K562 (cell line): ENCODE results near the gene PMVK. TPM values are rescaled to one million over a fixed set of nuclear protein-coding genes. Genes with fewer than 3 reads are reported as not detected.

Experiments
- ATAC-seq: fragments of 200-7000 bp; cut with Tn5 transposase; 3 replicates; pipeline ENCODE4 v1.9.1; 2020; ENCODE audit warnings: moderate library complexity
- BruUV-seq: library from RNA; stranded (reverse); fragments of 400-500 nt; replicated peaks from 2 replicates; lab custom pipeline; 2021; lab: Mats Ljungman, UMichigan
- CTCF ChIA-PET: fragments of 300-600 bp; formaldehyde crosslinking; extraction: SDS; loops from one replicate; lab custom pipeline; 2021; ENCODE audit warnings: low intra/inter-chr PET ratio; lab: Yijun Ruan, JAX
- POLR2A ChIA-PET: fragments of 300-600, 350-650 bp; sonication (Branson Sonifier 250); formaldehyde crosslinking; extraction: SDS; loops from one replicate; lab custom pipeline; 2021; ENCODE audit warnings: antibody characterized with exemption, inconsistent platforms; lab: Yijun Ruan, JAX
- DNase-seq, 4 experiments: peaks; one replicate each; pipeline versions ENCODE4 v3.0.0 to v3.0.0-alpha.2; 2011 to 2018; ENCODE audit warnings: low spot score in 3 of 4, mixed read lengths in 3 of 4; ENCODE audit errors: extremely low read depth in 1 of 4
- FAIRE-seq: peaks from 2 replicates; lab custom pipeline; 2011; peaks lifted over from hg19 to GRCh38; lab: Jason Lieb, UNC
- H2AFZ ChIP-seq: 2 replicates; pipeline ENCODE4 v1.6.0; 2011; ENCODE audit warnings: low read depth, low read length, control low read depth, inconsistent platforms
- H3K27ac ChIP-seq: fragments of 200-600 bp; 3 replicates; pipeline ENCODE4 v1.8.0; 2011; ENCODE audit warnings: low read depth, mild to moderate bottlenecking, control low read depth, inconsistent platforms, low read length, moderate library complexity, mixed read lengths; ENCODE audit errors: extremely low read depth
- H3K27me3 ChIP-seq, 2 experiments: fragments of 300-600 bp in 1 of 2; 2 replicates in 1 of 2; 3 replicates in 1 of 2; pipeline versions ENCODE4 v1.6.0 to v1.8.0; 2011; ENCODE audit warnings: inconsistent platforms in 2 of 2, low read length in 2 of 2, mild to moderate bottlenecking in 1 of 2, mixed read lengths in 1 of 2, moderate library complexity in 1 of 2; ENCODE audit not compliant: control insufficient read depth in 2 of 2, insufficient read depth in 2 of 2
- H3K36me3 ChIP-seq: fragments of 300-600 bp; 3 replicates; pipeline ENCODE4 v1.8.0; 2011; ENCODE audit warnings: mild to moderate bottlenecking, low read length, inconsistent platforms; ENCODE audit not compliant: control insufficient read depth, insufficient read depth
- H3K4me1 ChIP-seq, 2 experiments: fragments of 200-600 bp in 1 of 2; replicated peaks in 1 of 2; 2 replicates in 1 of 2; 3 replicates in 1 of 2; pipeline versions ENCODE4 v1.5.1 to v1.8.0; 2011; ENCODE audit warnings: inconsistent platforms in 2 of 2, low read length in 2 of 2, mild to moderate bottlenecking in 1 of 2, mixed read lengths in 1 of 2, moderate library complexity in 1 of 2; ENCODE audit not compliant: control insufficient read depth in 2 of 2, insufficient read depth in 2 of 2
- H3K4me2 ChIP-seq: 2 replicates; pipeline ENCODE4 v1.6.1; 2011; ENCODE audit warnings: low read length, control low read depth, inconsistent platforms, mixed read lengths; ENCODE audit not compliant: insufficient read depth
- H3K4me3 ChIP-seq: fragments of 200-600 bp; sonication (generic), shearing (Covaris generic); 2 replicates; pipeline ENCODE4 v1.5.1; 2016; ENCODE audit warnings: control low read depth, inconsistent platforms
- H3K79me2 ChIP-seq: fragments of 200-600 bp; 3 replicates; pipeline ENCODE4 v1.8.0; 2011; ENCODE audit warnings: low read length, inconsistent platforms; ENCODE audit not compliant: control insufficient read depth, insufficient read depth
- H3K9ac ChIP-seq, 2 experiments: 2 replicates each; pipeline versions ENCODE4 v1.6.0 to v1.6.1; 2011; ENCODE audit warnings: low read depth in 2 of 2, low read length in 2 of 2, control low read depth in 1 of 2, inconsistent platforms in 1 of 2, mild to moderate bottlenecking in 1 of 2, mixed read lengths in 1 of 2; ENCODE audit not compliant: insufficient read depth in 1 of 2
- H3K9me1 ChIP-seq: one replicate; pipeline ENCODE4 v1.6.0; 2011; ENCODE audit warnings: inconsistent platforms, mild to moderate bottlenecking, low read length, moderate library complexity; ENCODE audit not compliant: control insufficient read depth, insufficient read depth
- H3K9me3 ChIP-seq: replicated peaks from 2 replicates; pipeline ENCODE4 v1.5.1; 2011; ENCODE audit warnings: low read depth, low read length, inconsistent platforms; ENCODE audit not compliant: control insufficient read depth, insufficient read depth
- H4K20me1 ChIP-seq: replicated peaks from 2 replicates; pipeline ENCODE4 v1.6.1; 2011; ENCODE audit warnings: low read length, inconsistent platforms, mixed read lengths; ENCODE audit not compliant: control insufficient read depth, insufficient read depth
- CBFA2T3 ChIP-seq: fragments of 450-650 bp; IDR thresholded peaks from 2 replicates; pipeline ENCODE4 v1.6.1; 2017
- CBX2 ChIP-seq: fragments of 200-600 bp; sonication (generic); IDR thresholded peaks from one replicate; pipeline ENCODE4 v1.6.1; 2012; ENCODE audit warnings: mild to moderate bottlenecking, low read length, inconsistent platforms; ENCODE audit not compliant: insufficient read depth, poor library complexity, severe bottlenecking
- CBX3 ChIP-seq, 2 experiments: IDR thresholded peaks; 1 replicate in 1 of 2; 2 replicates in 1 of 2; pipeline ENCODE4 v1.6.1; 2012; ENCODE audit warnings: inconsistent platforms in 2 of 2, low read length in 2 of 2, borderline replicate concordance in 1 of 2, control low read depth in 1 of 2
- CBX8 ChIP-seq: fragments of 200-600 bp; sonication (generic); IDR thresholded peaks from 2 replicates; pipeline ENCODE4 v1.6.1; 2012; ENCODE audit warnings: borderline replicate concordance, mixed run types, low read depth, mild to moderate bottlenecking, moderate library complexity, mixed read lengths, low read length, control low read depth, inconsistent platforms; ENCODE audit not compliant: poor library complexity, severe bottlenecking; ENCODE audit errors: extremely low read depth
- MEIS2 ChIP-seq: fragments of 450-650 bp; IDR thresholded peaks from 2 replicates; pipeline ENCODE4 v1.6.1; 2014; ENCODE audit warnings: mild to moderate bottlenecking; ENCODE audit not compliant: partially characterized antibody
- NONO ChIP-seq, 2 experiments: fragments of 200-400 bp in 1 of 2; fragments of 450-650 bp in 1 of 2; formaldehyde crosslinking in 1 of 2; IDR thresholded peaks; 2 replicates each; pipeline ENCODE4 v1.6.1; 2017; ENCODE audit warnings: low read depth in 2 of 2, mild to moderate bottlenecking in 2 of 2, moderate library complexity in 2 of 2, low read length in 1 of 2
- PKNOX1 ChIP-seq: fragments of 450-650 bp; IDR thresholded peaks from 2 replicates; pipeline ENCODE4 v1.6.1; 2016
- ZKSCAN1 ChIP-seq: fragments of 150-350 bp; IDR thresholded peaks from 2 replicates; pipeline ENCODE4 v1.6.1; 2016; ENCODE audit warnings: low read depth, low read length
- ZNF280A ChIP-seq: fragments of 450-650 bp; IDR thresholded peaks from 2 replicates; pipeline ENCODE4 v1.6.1; 2018; ENCODE audit warnings: mild to moderate bottlenecking, low read depth; ENCODE audit not compliant: partially characterized antibody
- WGBS: fragments of 100-300 bp; shearing (Covaris generic); methylation state at CpG from one replicate; pipeline ENCODE4 v1.1.6; 2016; ENCODE audit warnings: low coverage, mixed read lengths; ENCODE audit not compliant: insufficient coverage; ENCODE audit errors: missing lambda C conversion rate; 5-methylcytosine and 5-hydroxymethylcytosine counted together
- in situ Hi-C: fragments of 300-500 bp; cut with MboI; formaldehyde crosslinking; loops from 4 replicates; pipeline ENCODE4 v1.15.0; 2018; ENCODE audit warnings: inconsistent platforms, mixed read lengths
- intact Hi-C: fragments of 100-400 bp; cut with micrococcal nuclease; formaldehyde crosslinking; loops from 2 replicates; pipeline ENCODE4 v1.14.2; 2022
- polyA plus RNA-seq, 8 experiments: library from polyadenylated mRNA; depleted of rRNA in 4 of 8; stranded (reverse) in 5 of 8; unstranded in 3 of 8; fragments of >200 nt; fragmentation: Nextera tagmentation in 2 of 8; fragmentation: Illumina TruSeq in 1 of 8; extraction: Ambion mirVana in 2 of 8; extraction: Trizol in 1 of 8; gene quantifications; 2 replicates each; pipeline versions ENCODE4 v1.2.1 to v1.2.3, GENCODE V29; 2011 to 2014; ENCODE audit warnings: inconsistent platforms in 1 of 8, missing spikeins in 1 of 8
- total RNA-seq, 7 experiments: library from RNA; depleted of rRNA in 6 of 7; stranded (reverse); fragments of >200 nt in 6 of 7; fragmentation: Illumina TruSeq in 2 of 7; extraction: Trizol in 2 of 7; gene quantifications; 2 replicates each; pipeline versions ENCODE4 v1.2.1 to v1.2.3, GENCODE V29; 2011 to 2021; ENCODE audit warnings: low replicate concordance in 1 of 7

Gene PMVK
- total and polyA plus RNA-seq, 9 of the 15 experiments (the other 6 are each of a cell fraction or from before 2014, with no cell fraction given), result 1.1 to 15.3 (median 6.3) TPM

GRCh38 chr1:154926201-154926600 lies 10.3 kb downstream of the PMVK start:
- ChIA-PET POLR2A (interaction anchor here (0.5 to 0.6 kb wide), 2 partner anchors 80 to 346 kb away, joined by 3 to 5 read pairs; no protein-coding TSS in a partner anchor), CTCF (no interaction called here)
- Histone ChIP-seq H3K9me3 (no peaks in the 10 kb centered on the region), H3K36me3 (peaks cover 4% of the 10 kb centered on the region; the same call in 2 of the 3 replicates), H3K79me2 (no peaks in the 10 kb centered on the region), H2AFZ (no peak overlapping the region), H3K27me3 (no peaks in the 10 kb centered on the region), H3K9me1 (peaks cover 3% of the 10 kb centered on the region), H3K4me3 (no peak overlapping the region), H4K20me1 (no peaks in the 10 kb centered on the region), H3K9ac (no peak overlapping the region), H3K27ac (no peak overlapping the region; the same call in 2 of the 3 replicates), H3K4me1 (peaks cover 7 to 12% of the 10 kb centered on the region in 2 experiments; a peak in 4 of 5 replicates), H3K4me2 (no peak overlapping the region)
- FAIRE-seq, result no peak
- WGBS, result 80% methylated on average over 13 of the region's 13 CpGs
- in situ Hi-C loops (no loop called here), intact Hi-C loops (no loop called here)
- no peak for DNase-seq
- ATAC-seq, result peak; percentile 49; the same call in 2 of the 3 replicates
- peak; percentile 48; the same call in 1 of the 2 replicates for TF ChIP-seq PKNOX1
- 0 out of 2 replicates have a peak, but pooled peaks have one; percentile 25 for TF ChIP-seq CBFA2T3
- no peak for TF ChIP-seq ZNF280A
- no peak for TF ChIP-seq CBX2
- TF ChIP-seq NONO (IDR thresholded peaks at IDR 0.05; ENCODE audit: low read depth in 2 of 2, low read length in 1 of 2), result no peak
- TF ChIP-seq MEIS2, result peak; percentile 37
- TF ChIP-seq CBX8, result no peak
- TF ChIP-seq ZKSCAN1, result no peak
- peak in 1 of 2 experiments; percentile 40; a peak in 1 of 3 replicates for TF ChIP-seq CBX3 (IDR thresholded peaks at IDR 0.05; ENCODE audit: borderline replicate concordance in 1 of 2, low read length in 2 of 2)
- no TSS peak for BruUV-seq
